Glomerular endothelial cell (primary cell): Measurements from ENCODE around the gene HAAO. TPM values are rescaled to one million over a fixed set of nuclear protein-coding genes. Genes with fewer than 3 reads are reported as not detected.

Experiments
- DNase-seq: peaks from one replicate; pipeline ENCODE4 v3.0.0-alpha.2; 2011; ENCODE audit warnings: low read depth, low spot score; ENCODE audit errors: extremely low read depth
- total RNA-seq: library from RNA; depleted of rRNA; stranded (reverse); fragments of >200 nt; gene quantifications from 2 replicates; pipeline ENCODE4 v1.2.3, GENCODE V29; 2015

The HAAO gene
- total RNA-seq, 1 donor from 2014 or later = not detected

- DNase-seq = no peak
These were observed 23.3 kb upstream of the HAAO start for GRCh38 chr2:42815726-42816125.

DNA sequence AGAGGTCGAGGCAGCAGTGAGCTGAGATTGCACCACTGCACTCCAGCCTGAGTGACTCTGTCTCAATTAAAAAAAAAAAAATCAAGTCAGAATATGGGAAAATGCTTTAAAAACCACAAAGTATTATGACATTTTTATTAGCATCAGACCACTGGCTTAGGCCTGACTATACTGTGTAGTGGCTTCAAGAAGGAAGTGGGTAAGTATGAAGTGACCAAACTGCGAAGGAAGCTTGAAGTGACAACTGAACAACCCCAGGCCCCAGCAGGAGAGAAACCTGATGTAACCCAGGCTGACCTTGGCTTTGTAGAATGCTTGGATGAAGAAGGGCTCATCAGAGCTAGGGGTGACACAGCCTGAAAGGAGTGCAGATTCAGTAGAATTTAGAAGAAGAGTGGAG is 21.4 kb upstream of the HAAO start:
- DNase-seq = no peak

- DNase-seq = no peak
These were observed 20.6 kb upstream of the HAAO start for GRCh38 chr2:42812899-42813479.

DNA sequence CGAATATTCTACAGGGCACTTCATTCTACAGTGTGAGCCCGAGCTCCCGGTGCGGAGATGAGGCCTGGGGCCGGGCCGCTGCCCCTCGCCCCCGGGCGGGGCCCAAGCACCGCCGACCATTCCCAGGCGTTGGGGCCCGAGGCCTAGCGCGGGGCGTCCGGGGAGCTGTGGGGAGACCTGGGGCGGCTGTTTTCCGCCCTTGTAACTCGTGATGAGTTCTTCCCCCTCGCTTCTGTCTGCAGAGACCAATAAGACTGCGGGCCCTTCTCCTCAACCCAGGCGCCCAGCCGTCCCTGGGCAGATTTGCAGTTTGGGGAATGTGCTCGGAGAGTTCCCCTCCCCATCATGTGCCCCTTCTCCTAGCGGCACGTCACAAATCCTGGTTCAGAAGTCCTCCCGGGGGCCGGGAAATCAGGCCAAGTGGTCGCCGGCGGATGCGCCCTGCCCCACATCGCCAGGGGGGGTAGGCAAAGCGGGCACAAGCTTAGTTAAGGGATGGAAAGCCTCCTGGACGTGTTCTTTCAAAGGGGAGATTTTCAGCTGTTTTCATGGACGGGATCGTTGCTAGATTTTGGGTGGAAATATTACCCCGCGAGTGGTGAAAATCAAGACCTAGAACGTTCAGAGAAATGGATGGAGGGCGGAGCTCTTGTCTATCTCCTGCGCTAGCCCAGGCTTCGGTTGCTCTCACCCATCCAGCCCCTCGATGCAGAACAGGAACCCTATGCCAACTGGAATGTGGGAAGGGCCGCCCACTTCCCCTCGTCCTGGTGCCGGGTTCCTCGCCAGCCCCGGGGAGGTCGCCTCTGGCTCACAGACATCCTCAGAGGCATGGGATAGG is 18.8 kb upstream of the HAAO start:
- no peak for DNase-seq

DNA sequence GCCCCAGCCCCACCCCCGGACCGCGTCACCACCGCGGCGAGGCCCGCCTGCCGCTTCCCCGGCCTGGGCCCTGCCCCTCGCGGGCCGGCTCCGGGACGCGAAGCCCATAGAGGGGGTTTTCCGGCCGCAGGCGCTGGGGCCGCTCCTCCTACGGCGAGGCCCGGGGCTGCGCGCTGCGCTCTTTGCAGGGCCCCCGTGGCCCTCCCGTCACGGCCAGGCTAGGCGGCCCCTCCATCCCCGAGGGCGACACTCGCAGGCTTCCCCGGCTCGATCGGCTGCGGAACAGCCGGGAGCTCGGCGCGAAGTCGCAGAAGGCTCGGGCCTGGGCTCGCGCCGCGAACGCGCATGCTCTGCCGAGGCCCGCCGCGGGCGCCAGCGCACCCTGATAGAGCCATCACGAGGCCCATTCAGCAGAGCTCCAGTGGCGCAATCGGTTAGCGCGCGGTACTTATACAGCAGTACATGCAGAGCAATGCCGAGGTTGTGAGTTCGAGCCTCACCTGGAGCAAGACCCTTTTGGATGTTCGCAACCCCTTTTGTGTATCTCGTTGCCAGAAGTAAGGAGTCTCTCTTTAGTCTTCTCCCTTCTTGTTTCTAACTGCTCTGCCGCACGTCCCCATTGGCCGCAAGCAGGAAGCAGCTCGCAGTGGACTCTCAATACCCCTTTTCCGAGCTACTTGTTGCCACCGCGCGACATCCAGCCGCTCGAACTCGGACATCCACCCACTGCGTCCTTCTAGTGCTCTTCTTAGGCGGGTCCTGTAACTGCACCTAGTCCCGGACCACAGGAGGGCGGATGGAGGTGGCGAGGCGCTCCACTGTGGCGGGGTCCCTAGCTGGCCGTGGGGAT is 18.0 kb upstream of the HAAO start:
- DNase-seq = no peak

DNA sequence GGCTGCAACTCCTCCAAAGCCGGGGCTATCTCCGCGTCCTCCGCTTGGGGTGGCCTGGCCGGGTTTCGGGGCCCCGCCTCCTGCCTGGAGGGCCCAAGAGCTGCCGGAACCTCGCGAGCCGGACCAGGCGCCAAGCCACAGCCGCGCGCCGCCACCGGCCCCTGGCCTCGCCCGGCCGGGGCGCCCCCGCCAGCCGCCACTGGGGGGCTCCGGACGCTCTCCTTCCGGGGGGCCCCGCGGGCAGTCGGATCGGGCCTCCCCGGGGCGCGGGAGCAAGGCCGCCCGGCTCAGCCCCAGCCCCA is 17.4 kb upstream of the HAAO start:
- DNase-seq = no peak

DNA sequence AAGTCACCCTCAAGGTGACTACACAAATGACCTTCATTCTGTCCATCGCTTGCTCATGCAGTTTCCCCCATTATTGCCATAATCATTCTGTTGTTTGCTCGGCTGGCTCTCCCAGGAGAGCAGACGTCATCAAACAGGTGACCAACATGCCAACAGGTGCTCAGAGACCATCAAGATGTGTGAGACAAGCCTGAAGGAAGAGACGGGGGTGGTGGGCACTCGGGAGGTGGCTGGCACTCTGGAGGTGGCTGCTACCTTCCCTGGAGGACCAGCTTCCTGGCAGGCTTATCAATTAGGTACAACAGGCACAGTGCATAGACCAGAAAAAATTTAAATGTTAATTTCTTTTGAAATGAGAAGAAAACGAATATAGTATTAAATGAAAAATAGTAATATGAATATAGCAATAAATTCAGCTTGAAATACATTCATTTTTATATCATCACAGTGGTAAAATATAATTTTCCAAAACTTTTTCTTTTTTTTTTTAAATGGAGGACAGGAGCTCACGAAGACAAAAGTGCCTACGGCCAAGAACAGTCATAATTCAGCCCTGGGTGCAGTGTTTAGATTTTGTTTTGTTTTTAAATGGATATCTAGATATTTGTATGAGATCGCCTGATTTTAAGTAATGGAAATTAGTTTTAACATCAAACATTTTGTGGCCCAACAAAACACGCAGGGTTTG is 16.9 kb upstream of the HAAO start:
- DNase-seq = no peak

GRCh38 chr2:42808301-42808700 is 15.9 kb upstream of the HAAO start:
- DNase-seq = no peak

DNA sequence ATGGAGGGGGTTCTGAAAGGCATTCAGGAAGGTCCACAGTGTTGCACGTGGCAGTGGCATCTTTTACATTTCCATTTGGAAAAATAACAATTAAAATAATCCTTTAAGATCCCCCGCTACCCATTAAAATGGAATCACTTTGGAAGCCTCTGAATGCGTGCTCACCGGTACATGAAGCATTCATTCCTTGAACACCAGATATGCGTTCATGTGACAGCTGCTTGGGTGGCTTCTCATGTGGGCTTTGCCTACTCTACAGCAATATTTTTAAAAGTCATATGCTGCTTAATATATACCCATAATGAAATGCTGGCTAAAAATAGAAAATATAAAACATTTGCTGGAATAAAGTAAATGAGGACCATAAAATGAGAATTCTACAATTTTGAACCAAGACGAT is 14.4 kb upstream of the HAAO start:
- DNase-seq = no peak

GRCh38 chr2:42804891-42805290 is 12.5 kb upstream of the HAAO start:
- no peak for DNase-seq

DNA sequence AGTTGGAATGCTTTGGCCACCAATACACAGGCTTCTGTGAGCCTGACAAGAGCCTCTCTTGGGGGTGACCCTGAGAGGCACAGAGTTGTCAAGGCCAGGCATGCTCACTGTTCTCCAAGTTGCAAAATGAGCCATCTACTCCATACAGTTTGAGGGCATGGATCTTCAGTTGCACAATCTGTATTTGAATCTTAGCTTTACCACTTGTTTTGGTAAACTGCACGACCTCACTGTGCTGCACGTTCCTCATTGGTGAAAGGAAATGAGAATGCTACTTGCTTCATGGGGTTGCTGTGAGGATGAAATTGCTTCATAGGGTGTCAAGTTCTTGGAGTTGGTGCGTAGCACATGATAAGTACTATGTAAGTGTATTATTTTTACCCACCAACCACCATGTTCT is 12.0 kb upstream of the HAAO start:
- DNase-seq = no peak

DNA sequence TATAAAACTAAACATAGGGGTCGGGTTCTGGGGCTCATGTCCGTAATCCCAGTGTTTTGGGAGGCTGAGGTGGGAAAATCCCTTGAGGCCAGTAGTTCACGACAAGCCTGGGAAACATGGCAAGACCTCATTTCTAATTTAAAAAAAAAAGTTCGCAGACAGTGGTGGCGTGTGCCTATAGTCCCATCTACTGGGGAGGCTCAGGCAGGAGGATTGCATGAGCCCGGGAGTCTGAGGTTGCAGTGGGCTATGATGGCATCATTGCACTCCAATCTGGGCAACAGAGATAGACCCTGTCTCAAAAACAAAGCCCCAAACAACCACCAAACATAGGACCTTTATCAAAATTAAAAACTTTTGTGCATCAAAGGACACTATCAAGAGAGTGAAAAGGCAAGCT is 9.8 kb upstream of the HAAO start:
- no peak for DNase-seq

GRCh38 chr2:42801381-42801780 is 9.0 kb upstream of the HAAO start:
- no peak for DNase-seq

GRCh38 chr2:42800981-42801380 is 8.6 kb upstream of the HAAO start:
- no peak for DNase-seq

DNA sequence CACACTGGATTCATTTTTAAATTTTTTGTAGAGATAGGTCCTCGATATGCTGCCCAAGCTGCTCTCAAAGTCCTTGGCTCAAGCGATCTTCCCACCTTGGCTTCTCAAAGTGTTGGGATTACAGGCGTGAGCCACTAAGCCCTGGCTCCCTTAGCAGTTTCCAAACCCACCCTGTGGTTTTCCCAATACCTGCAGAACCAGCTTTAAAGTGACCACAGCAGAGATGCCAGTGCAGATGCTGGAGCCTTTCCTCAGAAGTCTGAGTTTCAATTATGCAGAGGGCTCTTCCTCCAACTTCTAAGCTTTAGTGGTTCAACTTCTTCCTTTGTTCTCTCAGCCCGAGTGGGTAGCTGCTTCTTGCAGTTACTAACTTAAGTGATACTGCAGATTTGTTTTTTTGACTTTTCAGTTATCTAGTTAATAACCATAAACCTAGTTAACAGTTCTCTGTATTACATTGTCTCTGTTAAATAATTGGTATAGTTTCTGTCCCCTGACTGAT is 8.1 kb upstream of the HAAO start:
- DNase-seq = no peak

DNA sequence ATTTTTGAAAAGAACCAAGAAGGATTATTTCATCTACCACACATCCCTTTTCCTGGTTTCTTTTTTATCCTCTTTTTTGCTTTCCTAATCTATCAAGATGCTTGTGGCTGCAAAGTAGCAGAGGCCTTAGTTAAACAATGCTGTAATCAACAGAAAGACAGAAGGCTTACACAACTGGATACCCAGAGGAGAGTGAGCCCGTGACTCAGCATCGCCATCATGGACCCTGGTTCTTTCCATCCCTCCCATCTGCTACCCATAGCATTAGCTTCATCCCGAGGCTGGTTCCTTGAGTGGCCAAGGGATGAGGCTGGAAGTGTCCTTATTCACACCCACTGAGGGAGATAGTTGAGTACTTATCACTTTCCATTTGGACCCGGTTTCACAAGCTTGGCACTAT is 7.5 kb upstream of the HAAO start:
- no peak for DNase-seq

DNA sequence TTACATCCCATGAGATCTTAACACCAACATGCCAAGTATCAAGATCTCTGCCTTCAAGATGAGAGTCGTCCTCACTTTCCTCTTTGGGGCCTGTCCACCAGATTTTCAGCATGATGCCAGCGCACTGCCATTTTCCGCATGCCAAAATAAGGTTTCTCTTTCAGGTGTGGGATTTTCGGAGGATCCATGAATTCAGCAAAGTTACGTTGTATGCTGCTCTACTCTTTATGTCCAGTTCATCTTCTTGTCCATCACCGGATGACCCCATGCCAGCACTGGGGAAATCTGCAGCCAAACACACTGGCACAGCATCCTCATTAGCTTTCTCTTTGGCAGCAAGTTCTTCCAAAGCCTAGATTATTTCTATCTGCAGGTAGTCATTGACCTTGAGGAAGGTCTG is 4.9 kb upstream of the HAAO start:
- no peak for DNase-seq

GRCh38 chr2:42796427-42797248 is 4.3 kb upstream of the HAAO start:
- no peak for DNase-seq

- no peak for DNase-seq
These were observed 3.5 kb upstream of the HAAO start for GRCh38 chr2:42795841-42796301.

GRCh38 chr2:42795275-42795674 is 2.9 kb upstream of the HAAO start:
- no peak for DNase-seq
